Activated naive CD8-positive, alpha-beta T cell treated with anti-CD3 and anti-CD28 coated beads, Interleukin-2, amount 50 U/mL, for 16 hours (primary cell): ENCODE data around the gene CYP24A1.

Source experiments
- DNase-seq: peaks from one replicate; pipeline ENCODE4 v3.0.0-alpha.2; 2020; ENCODE audit warnings: low read depth, low spot score

CYP24A1 gene

DNA sequence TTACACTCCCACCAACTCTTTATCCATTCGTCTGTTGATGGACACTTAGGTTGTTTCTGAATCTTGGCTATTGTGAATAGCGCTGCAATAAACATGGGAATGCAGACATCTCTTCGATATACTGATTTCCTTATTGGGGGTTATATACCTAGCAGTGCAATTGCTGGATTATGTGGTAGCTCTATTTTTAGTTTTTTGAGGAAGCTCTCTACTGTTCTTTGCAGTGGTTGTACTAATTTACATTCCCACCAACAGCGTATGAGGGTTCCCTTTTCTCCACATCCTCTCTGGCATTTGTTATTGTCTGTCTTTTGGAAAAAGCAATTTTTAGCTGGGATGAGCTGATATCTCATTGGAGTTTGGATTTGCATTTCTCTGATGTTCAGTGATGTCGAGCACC is 29.5 kb upstream of the CYP24A1 start:
- no peak for DNase-seq

DNA sequence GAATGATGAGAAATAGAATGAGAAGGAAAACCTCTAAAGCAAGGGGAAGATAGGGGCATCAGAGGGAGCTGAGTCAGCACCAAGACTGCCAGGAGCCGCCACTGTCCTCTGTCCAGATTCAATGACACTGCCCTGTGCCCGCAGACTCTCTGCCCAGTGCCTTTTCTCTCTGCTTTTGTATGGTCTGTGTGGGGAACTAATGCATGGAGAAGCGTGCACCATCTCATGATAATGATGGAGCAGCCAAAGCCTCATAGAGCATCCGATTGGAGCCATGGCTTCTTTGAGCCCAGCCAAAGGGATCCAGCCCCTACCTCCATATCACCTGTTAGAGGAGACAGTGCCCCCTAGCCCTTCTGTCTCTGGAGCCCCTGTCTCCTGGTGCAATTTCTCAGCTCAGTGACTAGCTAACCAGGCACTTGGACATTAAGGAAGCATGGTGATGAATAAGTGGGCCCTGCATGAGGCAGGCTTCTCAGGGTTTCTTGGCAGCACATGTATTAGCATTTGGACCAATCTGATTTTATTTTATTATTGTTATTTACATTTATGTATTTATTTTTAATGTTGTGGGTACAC is 27.6 kb upstream of the CYP24A1 start:
- DNase-seq: no peak

- DNase-seq: no peak
Observed at GRCh38 chr20:54200487-54201267, 26.9 kb upstream of the CYP24A1 start.

- DNase-seq: peak; percentile 32
Observed at GRCh38 chr20:54199721-54200176, 26.0 kb upstream of the CYP24A1 start.

GRCh38 chr20:54199283-54199682 is 25.5 kb upstream of the CYP24A1 start:
- no peak for DNase-seq

- no peak for DNase-seq
Observed at GRCh38 chr20:54197621-54198604, 24.1 kb upstream of the CYP24A1 start.

GRCh38 chr20:54195483-54196472 is 22.0 kb upstream of the CYP24A1 start:
- DNase-seq: no peak

GRCh38 chr20:54194724-54195438 is 21.1 kb upstream of the CYP24A1 start:
- DNase-seq: no peak

DNA sequence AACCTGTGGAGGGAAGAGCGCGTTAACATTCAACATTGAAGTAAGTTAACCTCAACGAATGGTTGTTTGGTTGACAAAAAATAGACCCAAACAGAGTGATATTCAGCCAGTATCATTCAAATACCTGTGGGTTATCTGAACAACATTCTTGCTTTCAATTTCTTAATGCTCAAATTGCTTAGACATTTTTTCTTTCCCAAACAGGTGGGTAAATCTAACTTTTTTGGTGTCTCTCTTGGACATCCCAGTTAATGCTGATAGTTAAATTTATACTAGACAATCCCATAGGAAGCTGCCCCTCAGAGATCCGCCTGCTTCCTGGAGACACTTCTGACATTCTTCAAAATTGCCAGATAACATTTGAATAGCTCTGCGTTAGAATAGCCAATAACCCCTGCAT is 20.0 kb upstream of the CYP24A1 start:
- no peak for DNase-seq

DNA sequence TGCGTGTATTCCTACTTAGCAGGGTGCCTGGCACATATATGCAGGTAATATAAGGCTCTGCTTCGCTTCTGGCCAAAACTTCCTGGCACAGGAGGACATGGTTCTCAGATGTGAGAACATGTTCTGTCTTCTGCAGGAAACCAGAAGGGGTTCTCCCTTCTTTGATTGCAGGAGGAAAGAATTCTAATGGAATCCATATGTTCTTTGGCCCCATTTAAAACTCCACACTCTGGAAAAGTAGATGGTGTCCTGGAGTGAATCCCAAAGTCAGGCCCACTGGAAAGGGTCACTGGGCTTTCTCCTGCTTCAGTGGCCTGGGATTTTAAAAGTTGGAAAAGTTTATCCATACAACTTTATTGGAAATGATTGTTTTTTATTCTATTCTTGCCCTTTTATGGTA is 16.4 kb upstream of the CYP24A1 start:
- DNase-seq: no peak

- no peak for DNase-seq
Observed at GRCh38 chr20:54189630-54190029, 15.8 kb upstream of the CYP24A1 start.

GRCh38 chr20:54188132-54188849 is 14.5 kb upstream of the CYP24A1 start:
- no peak for DNase-seq

- no peak for DNase-seq
Observed at GRCh38 chr20:54184904-54185626, 11.3 kb upstream of the CYP24A1 start.

- DNase-seq: no peak
Observed at GRCh38 chr20:54184071-54184470, 10.3 kb upstream of the CYP24A1 start.

GRCh38 chr20:54180931-54181330 is 7.1 kb upstream of the CYP24A1 start:
- DNase-seq: no peak

GRCh38 chr20:54179946-54180345 is 6.2 kb upstream of the CYP24A1 start:
- DNase-seq: no peak

DNA sequence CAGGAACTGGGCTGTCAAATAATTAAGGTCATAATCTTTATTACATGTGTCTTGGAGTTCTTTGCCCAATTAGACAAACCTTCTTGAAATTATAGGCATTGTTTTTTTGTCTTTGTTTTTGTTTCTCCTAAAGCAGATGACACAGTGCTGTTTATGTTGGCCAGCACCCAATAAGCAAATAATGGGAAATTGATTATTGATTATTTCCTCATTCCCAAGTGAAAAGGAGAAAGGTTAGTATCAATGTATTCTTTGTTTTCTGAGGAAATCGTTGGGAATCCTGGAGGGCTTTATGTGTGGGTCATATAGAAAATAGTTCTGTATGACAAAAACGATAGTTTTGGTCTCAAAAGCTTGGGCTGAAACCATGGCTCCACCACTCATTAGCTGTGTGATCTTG is 4.5 kb upstream of the CYP24A1 start:
- no peak for DNase-seq

DNA sequence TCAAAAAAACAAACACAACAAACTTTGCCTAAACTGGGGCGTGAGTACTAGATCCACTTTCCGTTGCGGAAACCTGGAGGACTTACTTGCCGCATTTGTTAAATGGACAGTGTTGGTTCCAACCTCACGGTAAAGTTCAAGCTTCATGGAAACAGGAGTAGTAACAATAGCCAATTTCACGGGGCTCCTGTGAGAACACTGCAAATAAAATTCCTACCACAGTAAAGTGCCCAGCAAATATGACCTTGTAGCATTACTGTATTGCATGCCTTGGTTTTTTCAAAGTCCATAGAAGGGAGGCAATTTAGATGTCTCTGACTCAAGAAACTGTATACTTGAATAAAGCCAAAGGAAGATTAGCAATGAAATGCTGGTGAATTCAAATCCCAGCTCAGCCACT is 3.6 kb upstream of the CYP24A1 start:
- no peak for DNase-seq

GRCh38 chr20:54176610-54177009 is 2.8 kb upstream of the CYP24A1 start:
- DNase-seq: no peak
